GM12878 (cell line): ENCODE measurements around the gene DCN.

Experiments used
- HCFC1 ChIP-seq: fragments of 150-350 bp; IDR thresholded peaks from 2 replicates; pipeline ENCODE4 v1.6.1; 2014; ENCODE audit warnings: low read length
- JUND ChIP-seq: IDR thresholded peaks from 2 replicates; pipeline ENCODE4 v1.6.1; 2012; ENCODE audit warnings: low read depth, mild to moderate bottlenecking, low read length, improper control_type of control experiment, moderate library complexity
- MXI1 ChIP-seq: fragments of 150-350 bp; IDR thresholded peaks from 2 replicates; pipeline ENCODE4 v1.6.1; 2011; ENCODE audit warnings: low read depth, mild to moderate bottlenecking, inconsistent platforms, low read length, improper control_type of control experiment
- POLR2A ChIP-seq: IDR thresholded peaks from 2 replicates; pipeline ENCODE4 v1.6.1; 2011; ENCODE audit warnings: low read depth, mild to moderate bottlenecking, low read length
- POLR2AphosphoS5 ChIP-seq: IDR thresholded peaks from 2 replicates; pipeline ENCODE4 v1.6.1; 2011; ENCODE audit warnings: mild to moderate bottlenecking, low read length, inconsistent platforms
- RAD21 ChIP-seq: IDR thresholded peaks from 2 replicates; pipeline ENCODE4 v1.6.1; 2011; ENCODE audit warnings: mild to moderate bottlenecking, low read depth, low read length, moderate library complexity; ENCODE audit not compliant: insufficient read depth
- RCOR1 ChIP-seq: conservative IDR thresholded peaks from 2 replicates; pipeline ENCODE4 v1.6.1; 2012; ENCODE audit warnings: low read depth, low read length, improper control_type of control experiment
- TCF7 ChIP-seq: IDR thresholded peaks from 2 replicates; pipeline ENCODE4 v1.6.1; 2014; ENCODE audit warnings: antibody characterized with exemption, borderline replicate concordance
- TF ChIP-seq, protein P1 (sequence below): IDR thresholded peaks from 2 replicates; pipeline ENCODE4 v1.6.1; 2011; ENCODE audit warnings: borderline replicate concordance, low read depth, mild to moderate bottlenecking, moderate library complexity, mixed read lengths, low read length; ENCODE audit not compliant: insufficient read depth; ENCODE audit errors: extremely low read length
- TF ChIP-seq, protein P2 (sequence below), 3 experiments: IDR thresholded peaks in 2 of 3; conservative IDR thresholded peaks in 1 of 3; 2 replicates each; pipeline ENCODE4 v1.5.1; 2011; ENCODE audit warnings: low read depth in 3 of 3, low read length in 3 of 3, mild to moderate bottlenecking in 3 of 3, control low read depth in 2 of 3, moderate library complexity in 2 of 3, inconsistent platforms in 1 of 3, mixed read lengths in 1 of 3; ENCODE audit not compliant: control insufficient read depth in 2 of 3, insufficient read depth in 1 of 3; ENCODE audit errors: extremely low read depth in 1 of 3
- TF ChIP-seq, protein P3 (sequence below): fragments of 450-650 bp; formaldehyde crosslinking; IDR thresholded peaks from 2 replicates; pipeline ENCODE4 v1.4.0; 2022; ENCODE audit warnings: mild to moderate bottlenecking, moderate library complexity
- TF ChIP-seq, protein P4 (sequence below): IDR thresholded peaks from 2 replicates; pipeline ENCODE4 v1.6.1; 2011; ENCODE audit warnings: borderline replicate concordance, low read depth, mild to moderate bottlenecking, moderate library complexity, low read length; ENCODE audit not compliant: insufficient read depth, poor library complexity, severe bottlenecking

DNA sequence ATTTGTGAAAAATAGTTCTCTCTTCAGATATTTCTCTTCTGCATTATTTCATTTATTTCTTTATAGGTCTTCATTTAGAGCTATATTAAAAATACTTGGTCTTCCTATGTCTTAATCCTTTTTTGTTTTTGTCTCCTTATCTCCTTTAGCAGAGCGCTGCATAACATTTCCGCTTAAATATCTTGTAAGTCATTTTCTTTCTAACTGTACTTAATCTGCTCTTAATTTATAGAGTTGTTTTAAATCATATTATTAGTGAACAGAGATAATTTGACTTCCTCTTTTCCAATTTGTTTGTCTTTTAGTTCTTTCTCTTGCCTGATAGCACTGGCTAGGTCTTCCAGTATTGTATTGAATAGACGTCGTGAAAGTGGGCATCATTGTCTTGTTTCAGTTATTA, 89.3 kb downstream of the DCN start:
- TF ChIP-seq POLR2A (no peak), RAD21 (no peak), JUND (no peak), RCOR1 (no peak), POLR2AphosphoS5 (no peak), HCFC1 (no peak), TCF7 (no peak), MXI1 (no peak)
- TF ChIP-seq, protein P1, sequence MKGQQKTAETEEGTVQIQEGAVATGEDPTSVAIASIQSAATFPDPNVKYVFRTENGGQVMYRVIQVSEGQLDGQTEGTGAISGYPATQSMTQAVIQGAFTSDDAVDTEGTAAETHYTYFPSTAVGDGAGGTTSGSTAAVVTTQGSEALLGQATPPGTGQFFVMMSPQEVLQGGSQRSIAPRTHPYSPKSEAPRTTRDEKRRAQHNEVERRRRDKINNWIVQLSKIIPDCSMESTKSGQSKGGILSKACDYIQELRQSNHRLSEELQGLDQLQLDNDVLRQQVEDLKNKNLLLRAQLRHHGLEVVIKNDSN, result no peak
- TF ChIP-seq, protein P2, sequence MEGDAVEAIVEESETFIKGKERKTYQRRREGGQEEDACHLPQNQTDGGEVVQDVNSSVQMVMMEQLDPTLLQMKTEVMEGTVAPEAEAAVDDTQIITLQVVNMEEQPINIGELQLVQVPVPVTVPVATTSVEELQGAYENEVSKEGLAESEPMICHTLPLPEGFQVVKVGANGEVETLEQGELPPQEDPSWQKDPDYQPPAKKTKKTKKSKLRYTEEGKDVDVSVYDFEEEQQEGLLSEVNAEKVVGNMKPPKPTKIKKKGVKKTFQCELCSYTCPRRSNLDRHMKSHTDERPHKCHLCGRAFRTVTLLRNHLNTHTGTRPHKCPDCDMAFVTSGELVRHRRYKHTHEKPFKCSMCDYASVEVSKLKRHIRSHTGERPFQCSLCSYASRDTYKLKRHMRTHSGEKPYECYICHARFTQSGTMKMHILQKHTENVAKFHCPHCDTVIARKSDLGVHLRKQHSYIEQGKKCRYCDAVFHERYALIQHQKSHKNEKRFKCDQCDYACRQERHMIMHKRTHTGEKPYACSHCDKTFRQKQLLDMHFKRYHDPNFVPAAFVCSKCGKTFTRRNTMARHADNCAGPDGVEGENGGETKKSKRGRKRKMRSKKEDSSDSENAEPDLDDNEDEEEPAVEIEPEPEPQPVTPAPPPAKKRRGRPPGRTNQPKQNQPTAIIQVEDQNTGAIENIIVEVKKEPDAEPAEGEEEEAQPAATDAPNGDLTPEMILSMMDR (IDR thresholded peaks at IDR 0.05 in 2 of 3, conservative IDR thresholded peaks at IDR 0.05 in 1 of 3; ENCODE audit: control insufficient read depth in 2 of 3, extremely low read depth in 1 of 3, insufficient read depth in 1 of 3, low read depth in 3 of 3, low read length in 3 of 3), result no peak
- TF ChIP-seq, protein P3, sequence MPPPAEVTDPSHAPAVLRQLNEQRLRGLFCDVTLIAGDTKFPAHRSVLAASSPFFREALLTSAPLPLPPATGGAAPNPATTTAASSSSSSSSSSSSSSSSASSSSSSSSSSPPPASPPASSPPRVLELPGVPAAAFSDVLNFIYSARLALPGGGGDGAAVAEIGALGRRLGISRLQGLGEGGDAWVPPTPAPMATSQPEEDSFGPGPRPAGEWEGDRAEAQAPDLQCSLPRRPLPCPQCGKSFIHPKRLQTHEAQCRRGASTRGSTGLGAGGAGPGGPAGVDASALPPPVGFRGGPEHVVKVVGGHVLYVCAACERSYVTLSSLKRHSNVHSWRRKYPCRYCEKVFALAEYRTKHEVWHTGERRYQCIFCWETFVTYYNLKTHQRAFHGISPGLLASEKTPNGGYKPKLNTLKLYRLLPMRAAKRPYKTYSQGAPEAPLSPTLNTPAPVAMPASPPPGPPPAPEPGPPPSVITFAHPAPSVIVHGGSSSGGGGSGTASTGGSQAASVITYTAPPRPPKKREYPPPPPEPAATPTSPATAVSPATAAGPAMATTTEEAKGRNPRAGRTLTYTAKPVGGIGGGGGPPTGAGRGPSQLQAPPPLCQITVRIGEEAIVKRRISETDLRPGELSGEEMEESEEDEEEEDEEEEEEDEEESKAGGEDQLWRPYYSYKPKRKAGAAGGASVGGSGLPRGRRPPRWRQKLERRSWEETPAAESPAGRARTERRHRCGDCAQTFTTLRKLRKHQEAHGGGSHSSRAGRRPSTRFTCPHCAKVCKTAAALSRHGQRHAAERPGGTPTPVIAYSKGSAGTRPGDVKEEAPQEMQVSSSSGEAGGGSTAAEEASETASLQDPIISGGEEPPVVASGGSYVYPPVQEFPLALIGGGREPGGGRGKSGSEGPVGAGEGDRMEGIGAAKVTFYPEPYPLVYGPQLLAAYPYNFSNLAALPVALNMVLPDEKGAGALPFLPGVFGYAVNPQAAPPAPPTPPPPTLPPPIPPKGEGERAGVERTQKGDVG (CRISPR knock-in tag), result no peak
- TF ChIP-seq, protein P4, sequence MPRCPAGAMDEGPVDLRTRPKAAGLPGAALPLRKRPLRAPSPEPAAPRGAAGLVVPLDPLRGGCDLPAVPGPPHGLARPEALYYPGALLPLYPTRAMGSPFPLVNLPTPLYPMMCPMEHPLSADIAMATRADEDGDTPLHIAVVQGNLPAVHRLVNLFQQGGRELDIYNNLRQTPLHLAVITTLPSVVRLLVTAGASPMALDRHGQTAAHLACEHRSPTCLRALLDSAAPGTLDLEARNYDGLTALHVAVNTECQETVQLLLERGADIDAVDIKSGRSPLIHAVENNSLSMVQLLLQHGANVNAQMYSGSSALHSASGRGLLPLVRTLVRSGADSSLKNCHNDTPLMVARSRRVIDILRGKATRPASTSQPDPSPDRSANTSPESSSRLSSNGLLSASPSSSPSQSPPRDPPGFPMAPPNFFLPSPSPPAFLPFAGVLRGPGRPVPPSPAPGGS, result no peak
